GM12872 (cell line): ENCODE results near the gene XXYLT1.

Source experiments
- TF ChIP-seq, protein P1 (sequence below): IDR thresholded peaks from 3 replicates; pipeline ENCODE4 v1.5.1; 2011; ENCODE audit warnings: low read depth, mild to moderate bottlenecking, low read length, moderate library complexity; ENCODE audit not compliant: insufficient read depth

Gene XXYLT1

DNA sequence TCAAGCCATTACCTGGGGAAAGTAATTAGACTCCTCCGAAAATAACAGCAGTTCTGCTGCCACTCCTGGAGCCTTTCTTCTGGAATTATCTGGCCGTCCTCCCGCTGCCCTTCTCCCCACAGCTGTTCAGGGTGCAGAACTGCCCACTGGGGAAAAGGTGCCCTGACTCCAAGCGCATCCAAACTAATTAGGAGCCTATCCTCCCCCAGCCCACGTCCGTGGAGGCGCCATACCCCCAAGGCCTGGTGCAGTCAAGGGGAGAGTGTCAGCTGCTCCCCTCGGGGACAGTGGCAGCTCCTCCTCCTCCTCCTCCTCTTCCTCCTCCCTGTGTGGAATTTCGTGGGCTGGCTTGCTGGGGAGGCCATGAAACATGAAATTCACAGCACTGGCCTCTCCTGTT, 177.2 kb downstream of the XXYLT1 start:
- TF ChIP-seq, protein P1, sequence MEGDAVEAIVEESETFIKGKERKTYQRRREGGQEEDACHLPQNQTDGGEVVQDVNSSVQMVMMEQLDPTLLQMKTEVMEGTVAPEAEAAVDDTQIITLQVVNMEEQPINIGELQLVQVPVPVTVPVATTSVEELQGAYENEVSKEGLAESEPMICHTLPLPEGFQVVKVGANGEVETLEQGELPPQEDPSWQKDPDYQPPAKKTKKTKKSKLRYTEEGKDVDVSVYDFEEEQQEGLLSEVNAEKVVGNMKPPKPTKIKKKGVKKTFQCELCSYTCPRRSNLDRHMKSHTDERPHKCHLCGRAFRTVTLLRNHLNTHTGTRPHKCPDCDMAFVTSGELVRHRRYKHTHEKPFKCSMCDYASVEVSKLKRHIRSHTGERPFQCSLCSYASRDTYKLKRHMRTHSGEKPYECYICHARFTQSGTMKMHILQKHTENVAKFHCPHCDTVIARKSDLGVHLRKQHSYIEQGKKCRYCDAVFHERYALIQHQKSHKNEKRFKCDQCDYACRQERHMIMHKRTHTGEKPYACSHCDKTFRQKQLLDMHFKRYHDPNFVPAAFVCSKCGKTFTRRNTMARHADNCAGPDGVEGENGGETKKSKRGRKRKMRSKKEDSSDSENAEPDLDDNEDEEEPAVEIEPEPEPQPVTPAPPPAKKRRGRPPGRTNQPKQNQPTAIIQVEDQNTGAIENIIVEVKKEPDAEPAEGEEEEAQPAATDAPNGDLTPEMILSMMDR: no peak

DNA sequence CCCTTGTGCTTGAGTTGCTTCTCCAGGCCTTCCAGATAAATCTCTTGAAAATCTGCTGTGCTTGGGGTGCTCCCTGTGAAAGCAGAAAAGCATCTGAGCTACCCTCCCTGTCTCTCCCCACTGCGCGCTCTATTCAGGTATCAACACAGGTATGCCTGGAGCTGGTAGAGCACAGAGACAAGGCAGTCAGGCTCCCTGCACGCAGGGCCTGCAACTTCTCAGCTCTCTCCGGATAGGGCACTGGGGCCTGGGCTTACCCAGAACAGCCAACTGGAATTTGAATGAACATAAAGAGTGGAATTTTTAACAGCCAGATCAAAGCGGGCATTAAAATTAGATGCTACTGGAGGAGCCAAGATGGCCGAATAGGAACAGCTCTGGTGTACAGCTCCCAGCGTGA, 183.6 kb downstream of the XXYLT1 start:
- TF ChIP-seq, protein P1: no peak

- TF ChIP-seq, protein P1: no peak
Measured at GRCh38 chr3:195086885-195087284, 184.1 kb downstream of the XXYLT1 start.

DNA sequence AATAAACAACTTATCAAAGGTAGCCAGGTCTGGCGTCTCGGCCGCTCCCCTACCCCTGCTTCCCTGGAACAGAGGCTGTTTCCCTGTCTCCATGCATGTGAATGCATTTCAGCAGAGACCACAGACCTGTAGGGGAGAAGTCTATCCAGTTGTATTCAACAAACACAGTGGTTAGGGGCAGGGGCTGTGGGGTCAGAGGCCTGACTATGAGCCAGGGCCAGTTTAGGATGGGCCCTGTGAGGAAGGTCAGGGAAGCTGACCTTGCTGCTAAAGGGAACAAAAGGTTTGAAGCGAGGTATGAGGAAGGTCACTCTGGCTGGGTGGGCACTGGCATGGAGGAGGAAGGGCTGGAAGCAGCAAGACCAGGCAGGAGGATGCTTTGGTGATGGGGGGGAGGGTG, 184.6 kb downstream of the XXYLT1 start:
- TF ChIP-seq, protein P1: no peak

- TF ChIP-seq, protein P1: no peak
Measured at GRCh38 chr3:195085356-195086130, 185.4 kb downstream of the XXYLT1 start.

- TF ChIP-seq, protein P1: no peak
Measured at GRCh38 chr3:195084746-195085145, 186.2 kb downstream of the XXYLT1 start.

DNA sequence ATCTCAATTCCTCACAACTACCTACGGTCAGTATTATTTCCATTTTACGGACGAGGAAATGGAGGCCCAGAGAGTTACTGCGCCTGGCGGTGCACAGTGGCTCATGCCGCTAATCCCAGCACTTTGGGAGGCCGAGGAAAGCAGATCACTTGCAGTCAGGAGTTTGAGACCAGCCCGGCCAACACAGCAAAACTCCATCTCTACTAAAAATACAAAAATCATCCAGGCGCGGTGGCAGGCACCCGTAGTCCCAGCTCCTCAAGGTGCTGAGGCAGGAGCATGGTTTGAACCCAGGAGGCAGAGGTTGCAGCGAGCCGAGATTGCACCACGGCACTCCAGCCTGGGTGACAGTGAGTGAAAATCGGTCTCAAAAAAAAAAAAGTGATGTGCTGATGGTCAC, 187.3 kb downstream of the XXYLT1 start:
- TF ChIP-seq, protein P1: no peak
